ENCODE data around the gene SYP.
A peak's percentile ranks its signal among the peaks of the same experiment; 100 is the strongest.
"Not testable (repeated sequence)": the region's sequence is repeated elsewhere in the genome, so short reads cannot be mapped to it uniquely, and the experiment has no call there.

Gene SYP

DNA sequence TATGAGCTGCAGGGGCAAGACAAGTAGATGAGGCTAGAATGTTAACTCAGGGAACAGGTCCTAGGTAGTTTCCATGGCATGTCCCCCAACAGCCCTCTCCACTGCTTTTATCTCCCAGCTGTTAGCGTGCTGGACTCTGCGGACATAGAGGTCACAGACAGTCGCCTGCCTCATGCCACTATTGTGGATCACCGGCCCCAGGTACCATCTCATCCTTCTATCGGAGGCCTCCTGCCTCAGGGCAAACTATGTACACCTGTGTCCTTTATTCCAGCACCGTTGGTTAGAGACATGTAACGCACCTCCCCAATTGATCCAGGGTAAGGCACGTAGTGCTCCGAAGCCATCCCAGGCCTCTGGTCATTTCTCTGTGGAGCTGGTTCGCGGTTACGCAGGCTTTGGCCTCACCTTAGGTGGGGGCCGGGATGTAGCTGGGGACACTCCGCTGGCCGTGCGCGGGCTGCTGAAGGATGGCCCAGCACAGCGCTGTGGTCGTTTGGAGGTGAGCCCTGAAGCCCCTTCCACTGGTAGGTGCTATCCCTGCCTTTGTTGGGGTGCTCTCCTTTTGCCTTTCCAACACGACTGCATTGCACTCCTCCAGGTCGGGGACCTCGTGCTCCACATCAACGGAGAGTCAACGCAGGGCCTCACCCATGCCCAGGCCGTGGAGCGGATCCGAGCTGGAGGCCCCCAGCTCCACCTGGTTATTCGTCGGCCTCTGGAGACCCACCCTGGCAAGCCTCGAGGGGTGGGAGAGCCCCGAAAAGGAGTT, 35.2 kb downstream of the SYP start:
- no peak for DNase-seq

DNA sequence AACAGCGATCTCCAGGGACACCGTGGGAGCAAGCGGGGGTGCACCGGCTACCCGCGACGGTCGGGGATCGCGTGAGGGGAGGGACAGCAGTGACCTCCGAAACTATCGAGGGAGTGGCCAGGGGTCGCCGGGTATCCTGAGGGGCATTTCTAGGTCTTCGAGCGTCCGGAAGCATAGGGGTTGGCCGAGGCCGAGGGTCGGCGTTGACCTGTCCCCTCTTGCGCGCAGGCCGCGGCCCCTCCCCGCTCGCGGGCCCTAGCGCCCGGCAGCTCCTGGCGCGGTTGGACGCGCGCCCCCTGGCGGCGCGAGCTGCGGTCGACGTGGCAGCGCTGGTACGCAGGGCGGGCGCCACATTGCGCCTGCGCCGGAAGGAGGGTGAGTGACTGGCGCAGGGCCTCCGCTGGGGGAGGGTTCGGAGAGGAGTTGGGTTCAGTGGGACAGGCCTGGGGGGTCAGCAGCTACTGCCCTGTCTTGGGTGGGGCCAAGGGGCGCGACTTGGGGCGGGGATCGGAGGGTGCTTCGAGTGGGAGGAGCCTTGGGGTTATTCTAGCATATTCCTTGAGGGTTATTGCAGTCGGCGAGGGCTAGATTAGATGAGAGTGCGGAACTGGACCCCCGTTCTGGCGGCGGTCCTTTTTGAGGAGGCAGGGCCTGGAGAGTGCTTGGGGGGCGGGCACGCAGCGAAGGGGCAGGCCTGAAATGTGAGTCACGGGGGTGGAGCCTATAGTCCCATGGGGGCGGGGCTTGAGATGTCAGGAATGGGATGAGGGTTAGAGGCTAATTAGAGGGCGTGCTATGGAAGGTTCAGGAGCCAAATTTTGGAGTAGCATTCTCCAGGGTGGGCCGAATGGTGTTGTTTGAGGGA, 36.2 kb downstream of the SYP start:
- peak; percentile 36 to 69 for DNase-seq

DNA sequence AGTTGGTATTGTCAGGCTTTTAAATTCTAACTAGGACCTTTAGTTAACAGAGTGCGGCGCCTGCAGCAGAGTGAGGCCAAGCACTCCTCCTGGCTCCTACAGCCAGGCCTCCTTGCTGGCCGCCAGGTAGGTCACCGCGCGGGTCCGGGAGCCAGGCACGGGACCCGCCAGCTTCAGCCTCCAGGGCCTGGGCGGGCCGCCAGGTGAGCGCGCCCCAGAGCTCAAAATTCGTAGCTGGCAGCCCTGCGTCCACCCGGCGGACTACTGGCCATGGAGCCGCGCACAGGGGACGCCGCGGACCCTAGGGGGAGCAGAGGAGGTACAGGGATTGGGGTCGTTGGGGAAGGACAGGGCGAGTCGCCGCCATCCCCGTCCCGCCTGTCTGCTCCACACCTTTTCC, 37.4 kb downstream of the SYP start, which contains the start of gene MAGIX:
Gene MAGIX, plus strand, starts transcription at position 139 of the 400 bp plus-strand sequence. Its CDS starts 132 bp downstream, at position 271.
- no peak for DNase-seq

GRCh38 chrX:49161632-49162031, 38.4 kb downstream of the SYP start:
- DNase-seq, result no peak

DNA sequence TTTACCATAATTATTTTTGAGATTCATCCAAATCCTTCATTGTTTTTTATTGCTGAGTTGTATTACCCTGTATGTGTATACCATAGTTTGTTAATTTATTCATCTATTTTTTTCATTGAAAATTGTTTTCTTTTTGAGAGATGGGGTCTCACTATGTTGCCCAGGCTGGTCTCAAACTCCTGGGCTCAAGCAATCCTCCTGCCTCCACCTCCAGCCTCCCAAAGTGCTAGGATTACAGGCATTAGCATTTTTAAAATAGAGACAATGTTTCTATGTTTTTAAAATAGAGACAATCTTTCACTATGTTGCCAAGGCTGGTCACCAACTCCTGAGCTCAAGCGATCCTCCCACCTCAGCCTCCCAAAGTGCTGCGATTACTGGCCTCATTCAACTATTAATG, 39.1 kb downstream of the SYP start:
- no peak for DNase-seq

DNA sequence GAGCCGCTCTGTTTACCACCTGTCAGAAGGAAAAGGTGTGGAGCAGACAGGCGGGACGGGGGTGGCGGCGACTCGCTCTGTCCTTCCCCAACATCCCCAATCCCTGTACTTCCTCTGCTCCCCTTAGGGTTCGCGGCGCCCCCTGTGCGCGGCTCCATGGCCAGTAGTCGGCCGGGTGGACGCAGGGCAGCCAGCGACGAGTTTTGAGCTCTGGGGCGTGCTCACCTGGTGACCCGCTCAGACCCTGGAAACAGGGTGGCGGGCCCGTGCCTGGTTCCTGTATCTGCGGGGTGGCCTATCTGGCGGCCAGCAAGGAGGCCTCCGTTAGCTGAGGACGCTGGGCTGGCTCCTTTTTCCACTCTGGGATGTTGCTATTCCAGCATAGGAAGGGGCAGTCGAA, 42.8 kb downstream of the SYP start:
- no peak for DNase-seq

GRCh38 chrX:49155900-49156837, 43.8 kb downstream of the SYP start:
- peak; percentile 42 to 50 for DNase-seq

- peak in 1 of 2 donors; percentile 3 for DNase-seq
Observed at GRCh38 chrX:49155243-49155899, 44.6 kb downstream of the SYP start.

GRCh38 chrX:49153467-49153866, 46.5 kb downstream of the SYP start:
- no peak for DNase-seq

- DNase-seq, result not testable (repeated sequence)
Observed at GRCh38 chrX:49149291-49149690, 50.7 kb downstream of the SYP start.

GRCh38 chrX:49148390-49149100, 51.4 kb downstream of the SYP start:
- not testable (repeated sequence) for DNase-seq

DNA sequence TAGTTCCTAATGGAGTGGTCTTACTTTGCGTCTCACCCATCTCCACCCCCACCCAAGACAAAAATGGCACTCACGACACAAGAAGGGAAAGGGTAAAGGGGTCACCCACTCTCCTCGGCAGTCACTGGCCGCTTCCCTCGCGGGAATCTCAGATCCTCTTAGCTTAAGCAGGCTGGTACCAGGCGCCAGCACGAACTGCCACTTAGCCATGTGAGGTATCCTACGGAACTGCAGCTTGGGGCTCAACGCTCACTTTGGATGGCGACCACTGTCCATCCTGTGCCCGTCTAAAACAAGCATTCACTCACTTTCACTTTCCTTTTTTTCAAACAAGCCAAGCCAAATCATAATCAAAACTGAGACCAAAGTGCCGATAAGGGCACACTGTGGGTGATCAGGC, 52.1 kb downstream of the SYP start:
- no peak for DNase-seq

DNA sequence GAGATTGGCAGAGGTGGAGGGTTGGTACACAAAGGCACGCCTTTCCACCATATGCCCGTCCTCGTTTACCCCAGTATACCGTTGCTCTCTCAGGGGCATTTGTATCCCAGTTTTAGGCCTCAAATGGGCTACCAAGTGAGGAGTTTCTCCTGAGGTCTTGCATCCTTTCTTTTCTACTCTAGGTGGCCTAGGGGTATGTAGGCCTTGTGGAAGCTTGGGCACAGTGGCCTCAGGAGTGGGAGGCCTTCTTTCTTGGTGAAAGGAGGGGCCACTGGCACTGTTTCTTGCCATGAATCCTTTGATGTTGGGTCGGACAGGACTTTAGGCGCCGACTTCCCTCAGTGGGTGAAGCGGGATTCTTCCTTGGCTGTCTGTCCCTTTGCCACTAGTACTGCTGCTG, 52.7 kb downstream of the SYP start:
- DNase-seq, result no peak

DNA sequence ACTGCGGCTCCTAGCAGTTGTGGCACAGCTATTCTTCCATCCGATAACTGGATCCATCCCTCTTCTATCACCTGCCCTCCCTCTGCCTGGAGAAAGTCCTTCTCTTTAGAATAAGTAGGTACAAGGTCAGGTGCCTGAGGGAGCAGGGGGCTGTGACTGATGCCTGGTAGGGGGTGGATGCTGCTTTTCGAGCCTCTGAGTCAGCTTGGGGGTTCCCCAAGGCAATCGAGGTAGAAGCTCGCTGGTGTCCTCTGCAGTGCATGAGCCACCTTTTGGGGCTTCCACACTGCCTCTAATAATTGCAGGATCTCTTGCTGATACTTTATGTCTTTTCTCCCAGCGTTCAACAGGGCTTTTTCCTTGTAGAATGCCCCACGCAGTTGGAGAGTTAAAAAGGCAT, 56.8 kb downstream of the SYP start:
- DNase-seq, result not testable (repeated sequence)

GRCh38 chrX:49142264-49142663, 57.7 kb downstream of the SYP start:
- not testable (repeated sequence) for DNase-seq

- no peak for DNase-seq
Observed at GRCh38 chrX:49139713-49140112, 60.3 kb downstream of the SYP start.
